GM23248 (cell line): ENCODE results near the gene XRN2.

Source experiments
- EZH2 ChIP-seq: fragments of 200-600 bp; sonication (generic); IDR thresholded peaks from 2 replicates; pipeline ENCODE4 v1.6.1; 2018; ENCODE audit warnings: antibody characterized with exemption, mild to moderate bottlenecking; ENCODE audit not compliant: insufficient read depth, poor library complexity, severe bottlenecking
- EZH2phosphoT487 ChIP-seq: fragments of 200-600 bp; sonication (generic); IDR thresholded peaks from 2 replicates; pipeline ENCODE4 v1.6.1; 2018; ENCODE audit warnings: antibody characterized with exemption, moderate library complexity, mild to moderate bottlenecking, low read depth; ENCODE audit not compliant: insufficient read depth

DNA sequence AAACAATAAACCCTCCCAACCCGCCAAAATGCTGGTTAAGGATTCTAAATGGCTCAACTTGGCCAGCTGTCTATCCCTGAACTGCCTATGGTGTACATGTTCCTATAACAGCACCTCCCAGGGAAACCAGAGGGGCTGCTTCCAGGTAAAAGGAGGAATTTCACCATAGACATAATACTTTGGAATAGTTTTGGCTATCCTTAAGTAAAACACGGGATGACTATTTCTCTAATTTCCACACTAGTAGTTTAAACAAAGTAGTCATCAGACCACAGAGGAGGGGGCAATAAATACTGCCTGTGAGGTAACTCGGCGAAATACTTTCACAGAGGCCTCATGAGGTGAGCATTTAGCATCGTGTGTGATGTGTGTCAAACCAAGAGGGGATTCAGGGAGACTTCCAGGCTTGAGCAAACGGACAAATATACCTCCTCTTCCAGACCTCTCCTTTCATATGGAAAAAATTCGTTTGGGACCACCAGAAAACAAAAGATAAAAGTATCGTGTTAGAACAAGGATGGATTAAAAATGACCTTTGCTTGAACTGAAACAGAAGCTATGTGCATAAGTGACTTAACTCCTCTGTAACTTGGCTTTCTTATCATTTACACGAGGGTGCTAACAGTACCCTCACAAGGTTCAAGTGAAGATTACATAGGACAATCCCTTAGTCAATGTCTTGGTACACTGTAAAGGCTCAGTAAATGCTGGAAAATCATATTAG is 1.0 kb upstream of the XRN2 start:
- no peak for TF ChIP-seq EZH2
- no peak for TF ChIP-seq EZH2phosphoT487
